K562 (cell line): ENCODE measurements around the gene HPCAL1. TPM values are rescaled to one million over a fixed set of nuclear protein-coding genes. Genes with fewer than 3 reads are reported as not detected.

ENCODE experiments used
- CEBPG ChIP-seq, 3 experiments: fragments of 200-800 bp in 1 of 3; sonication (Bioruptor generic) in 1 of 3; sonication (generic) in 1 of 3; formaldehyde crosslinking in 1 of 3; IDR thresholded peaks in 2 of 3; conservative IDR thresholded peaks in 1 of 3; 2 replicates each; pipeline versions ENCODE4 v1.6.1 to v1.8.0; 2016 to 2022; ENCODE audit warnings: missing compliant biosample characterization in 2 of 3, missing genetic modification characterization in 2 of 3, mild to moderate bottlenecking in 1 of 3, missing genetic modification reagents in 1 of 3
- HES1 ChIP-seq: fragments of 450-650 bp; IDR thresholded peaks from 2 replicates; pipeline ENCODE4 v1.6.1; 2016; ENCODE audit warnings: low read depth, mild to moderate bottlenecking, moderate library complexity
- RBM39 ChIP-seq: fragments of 200-400 bp; formaldehyde crosslinking; optimal IDR thresholded peaks from 2 replicates; pipeline ENCODE3; 2018; ENCODE audit warnings: low read depth, low read length
- RNF2 ChIP-seq: sonication (generic); IDR thresholded peaks from 2 replicates; pipeline ENCODE4 v1.6.1; 2016
- TSC22D4 ChIP-seq: fragments of 450-650 bp; IDR thresholded peaks from 2 replicates; pipeline ENCODE4 v1.6.1; 2016; ENCODE audit warnings: missing genetic modification characterization, missing biosample characterization, control low read depth
- XRCC5 ChIP-seq: fragments of 200-400 bp; formaldehyde crosslinking; IDR thresholded peaks from 2 replicates; pipeline ENCODE4 v1.6.1; 2017; ENCODE audit warnings: low read depth, mild to moderate bottlenecking, low read length
- ZNF639 ChIP-seq, 2 experiments: fragments of 200-800 bp in 1 of 2; sonication (Bioruptor generic) in 1 of 2; sonication (generic) in 1 of 2; formaldehyde crosslinking in 1 of 2; IDR thresholded peaks in 1 of 2; conservative IDR thresholded peaks in 1 of 2; 2 replicates each; pipeline versions ENCODE4 v1.5.0 to v1.6.1; 2016 to 2020; ENCODE audit warnings: missing compliant biosample characterization in 1 of 2, missing genetic modification characterization in 1 of 2, missing genetic modification reagents in 1 of 2
- polyA plus RNA-seq, 8 experiments: library from polyadenylated mRNA; depleted of rRNA in 4 of 8; stranded (reverse) in 5 of 8; unstranded in 3 of 8; fragments of >200 nt; fragmentation: Nextera tagmentation in 2 of 8; fragmentation: Illumina TruSeq in 1 of 8; extraction: Ambion mirVana in 2 of 8; extraction: Trizol in 1 of 8; gene quantifications; 2 replicates each; pipeline versions ENCODE4 v1.2.1 to v1.2.3, GENCODE V29; 2011 to 2014; ENCODE audit warnings: inconsistent platforms in 1 of 8, missing spikeins in 1 of 8
- total RNA-seq, 7 experiments: library from RNA; depleted of rRNA in 6 of 7; stranded (reverse); fragments of >200 nt in 6 of 7; fragmentation: Illumina TruSeq in 2 of 7; extraction: Trizol in 2 of 7; gene quantifications; 2 replicates each; pipeline versions ENCODE4 v1.2.1 to v1.2.3, GENCODE V29; 2011 to 2021; ENCODE audit warnings: low replicate concordance in 1 of 7
- TF ChIP-seq, protein P1 (sequence below): fragments of 250-450 bp; sonication (Bioruptor Pico); IDR thresholded peaks from 2 replicates; pipeline ENCODE4 v1.4.0; 2020; ENCODE audit warnings: mild to moderate bottlenecking, moderate library complexity, borderline replicate concordance
- TF ChIP-seq, protein P2 (sequence below): fragments of 450-650 bp; IDR thresholded peaks from 2 replicates; pipeline ENCODE4 v1.7.0; 2016; ENCODE audit warnings: borderline replicate concordance

Gene HPCAL1
- total and polyA plus RNA-seq, 9 of the 15 experiments (the other 6 are each of a cell fraction or from before 2014, with no cell fraction given) = 2.7 to 65.5 (median 23.9) TPM

GRCh38 chr2:10305254-10305635 is 2.5 kb downstream of the HPCAL1 start (continued):
- TF ChIP-seq, protein P1, sequence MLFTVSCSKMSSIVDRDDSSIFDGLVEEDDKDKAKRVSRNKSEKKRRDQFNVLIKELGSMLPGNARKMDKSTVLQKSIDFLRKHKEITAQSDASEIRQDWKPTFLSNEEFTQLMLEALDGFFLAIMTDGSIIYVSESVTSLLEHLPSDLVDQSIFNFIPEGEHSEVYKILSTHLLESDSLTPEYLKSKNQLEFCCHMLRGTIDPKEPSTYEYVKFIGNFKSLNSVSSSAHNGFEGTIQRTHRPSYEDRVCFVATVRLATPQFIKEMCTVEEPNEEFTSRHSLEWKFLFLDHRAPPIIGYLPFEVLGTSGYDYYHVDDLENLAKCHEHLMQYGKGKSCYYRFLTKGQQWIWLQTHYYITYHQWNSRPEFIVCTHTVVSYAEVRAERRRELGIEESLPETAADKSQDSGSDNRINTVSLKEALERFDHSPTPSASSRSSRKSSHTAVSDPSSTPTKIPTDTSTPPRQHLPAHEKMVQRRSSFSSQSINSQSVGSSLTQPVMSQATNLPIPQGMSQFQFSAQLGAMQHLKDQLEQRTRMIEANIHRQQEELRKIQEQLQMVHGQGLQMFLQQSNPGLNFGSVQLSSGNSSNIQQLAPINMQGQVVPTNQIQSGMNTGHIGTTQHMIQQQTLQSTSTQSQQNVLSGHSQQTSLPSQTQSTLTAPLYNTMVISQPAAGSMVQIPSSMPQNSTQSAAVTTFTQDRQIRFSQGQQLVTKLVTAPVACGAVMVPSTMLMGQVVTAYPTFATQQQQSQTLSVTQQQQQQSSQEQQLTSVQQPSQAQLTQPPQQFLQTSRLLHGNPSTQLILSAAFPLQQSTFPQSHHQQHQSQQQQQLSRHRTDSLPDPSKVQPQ = no peak
- TF ChIP-seq, protein P2, sequence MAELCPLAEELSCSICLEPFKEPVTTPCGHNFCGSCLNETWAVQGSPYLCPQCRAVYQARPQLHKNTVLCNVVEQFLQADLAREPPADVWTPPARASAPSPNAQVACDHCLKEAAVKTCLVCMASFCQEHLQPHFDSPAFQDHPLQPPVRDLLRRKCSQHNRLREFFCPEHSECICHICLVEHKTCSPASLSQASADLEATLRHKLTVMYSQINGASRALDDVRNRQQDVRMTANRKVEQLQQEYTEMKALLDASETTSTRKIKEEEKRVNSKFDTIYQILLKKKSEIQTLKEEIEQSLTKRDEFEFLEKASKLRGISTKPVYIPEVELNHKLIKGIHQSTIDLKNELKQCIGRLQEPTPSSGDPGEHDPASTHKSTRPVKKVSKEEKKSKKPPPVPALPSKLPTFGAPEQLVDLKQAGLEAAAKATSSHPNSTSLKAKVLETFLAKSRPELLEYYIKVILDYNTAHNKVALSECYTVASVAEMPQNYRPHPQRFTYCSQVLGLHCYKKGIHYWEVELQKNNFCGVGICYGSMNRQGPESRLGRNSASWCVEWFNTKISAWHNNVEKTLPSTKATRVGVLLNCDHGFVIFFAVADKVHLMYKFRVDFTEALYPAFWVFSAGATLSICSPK = no peak
- no peak for TF ChIP-seq RNF2
- TF ChIP-seq ZNF639 (CRISPR knock-in tag; conservative IDR thresholded peaks at IDR 0.05 in 1 of 2, IDR thresholded peaks at IDR 0.05 in 1 of 2) = no peak
- TF ChIP-seq TSC22D4 (tag) = no peak
- no peak for TF ChIP-seq RBM39
- no peak for TF ChIP-seq XRCC5
- no peak for TF ChIP-seq CEBPG (CRISPR knock-in tag; IDR thresholded peaks at IDR 0.05)
- TF ChIP-seq CEBPG (tag; conservative IDR thresholded peaks at IDR 0.05 in 1 of 2, IDR thresholded peaks at IDR 0.05 in 1 of 2) = no peak
- no peak for TF ChIP-seq HES1
